K562 (cell line): ENCODE results near the gene AS3MT. TPM values are rescaled to one million over a fixed set of nuclear protein-coding genes. Genes with fewer than 3 reads are reported as not detected.

Experiments used
- ATAC-seq: fragments of 200-7000 bp; cut with Tn5 transposase; 3 replicates; pipeline ENCODE4 v1.9.1; 2020; ENCODE audit warnings: moderate library complexity
- BruUV-seq: library from RNA; stranded (reverse); fragments of 400-500 nt; replicated peaks from 2 replicates; lab custom pipeline; 2021; lab: Mats Ljungman, UMichigan
- CTCF ChIA-PET: fragments of 300-600 bp; formaldehyde crosslinking; extraction: SDS; loops from one replicate; lab custom pipeline; 2021; ENCODE audit warnings: low intra/inter-chr PET ratio; lab: Yijun Ruan, JAX
- POLR2A ChIA-PET: fragments of 300-600, 350-650 bp; sonication (Branson Sonifier 250); formaldehyde crosslinking; extraction: SDS; loops from one replicate; lab custom pipeline; 2021; ENCODE audit warnings: antibody characterized with exemption, inconsistent platforms; lab: Yijun Ruan, JAX
- DNase-seq, 4 experiments: peaks; one replicate each; pipeline versions ENCODE4 v3.0.0 to v3.0.0-alpha.2; 2011 to 2018; ENCODE audit warnings: low spot score in 3 of 4, mixed read lengths in 3 of 4; ENCODE audit errors: extremely low read depth in 1 of 4
- FAIRE-seq: peaks from 2 replicates; lab custom pipeline; 2011; peaks lifted over from hg19 to GRCh38; lab: Jason Lieb, UNC
- H2AFZ ChIP-seq: 2 replicates; pipeline ENCODE4 v1.6.0; 2011; ENCODE audit warnings: low read depth, low read length, control low read depth, inconsistent platforms
- H3K27ac ChIP-seq: fragments of 200-600 bp; 3 replicates; pipeline ENCODE4 v1.8.0; 2011; ENCODE audit warnings: low read depth, mild to moderate bottlenecking, control low read depth, inconsistent platforms, low read length, moderate library complexity, mixed read lengths; ENCODE audit errors: extremely low read depth
- H3K27me3 ChIP-seq, 2 experiments: fragments of 300-600 bp in 1 of 2; 2 replicates in 1 of 2; 3 replicates in 1 of 2; pipeline versions ENCODE4 v1.6.0 to v1.8.0; 2011; ENCODE audit warnings: inconsistent platforms in 2 of 2, low read length in 2 of 2, mild to moderate bottlenecking in 1 of 2, mixed read lengths in 1 of 2, moderate library complexity in 1 of 2; ENCODE audit not compliant: control insufficient read depth in 2 of 2, insufficient read depth in 2 of 2
- H3K36me3 ChIP-seq: fragments of 300-600 bp; 3 replicates; pipeline ENCODE4 v1.8.0; 2011; ENCODE audit warnings: mild to moderate bottlenecking, low read length, inconsistent platforms; ENCODE audit not compliant: control insufficient read depth, insufficient read depth
- H3K4me1 ChIP-seq, 2 experiments: fragments of 200-600 bp in 1 of 2; replicated peaks in 1 of 2; 2 replicates in 1 of 2; 3 replicates in 1 of 2; pipeline versions ENCODE4 v1.5.1 to v1.8.0; 2011; ENCODE audit warnings: inconsistent platforms in 2 of 2, low read length in 2 of 2, mild to moderate bottlenecking in 1 of 2, mixed read lengths in 1 of 2, moderate library complexity in 1 of 2; ENCODE audit not compliant: control insufficient read depth in 2 of 2, insufficient read depth in 2 of 2
- H3K4me2 ChIP-seq: 2 replicates; pipeline ENCODE4 v1.6.1; 2011; ENCODE audit warnings: low read length, control low read depth, inconsistent platforms, mixed read lengths; ENCODE audit not compliant: insufficient read depth
- H3K4me3 ChIP-seq: fragments of 200-600 bp; sonication (generic), shearing (Covaris generic); 2 replicates; pipeline ENCODE4 v1.5.1; 2016; ENCODE audit warnings: control low read depth, inconsistent platforms
- H3K79me2 ChIP-seq: fragments of 200-600 bp; 3 replicates; pipeline ENCODE4 v1.8.0; 2011; ENCODE audit warnings: low read length, inconsistent platforms; ENCODE audit not compliant: control insufficient read depth, insufficient read depth
- H3K9ac ChIP-seq, 2 experiments: 2 replicates each; pipeline versions ENCODE4 v1.6.0 to v1.6.1; 2011; ENCODE audit warnings: low read depth in 2 of 2, low read length in 2 of 2, control low read depth in 1 of 2, inconsistent platforms in 1 of 2, mild to moderate bottlenecking in 1 of 2, mixed read lengths in 1 of 2; ENCODE audit not compliant: insufficient read depth in 1 of 2
- H3K9me1 ChIP-seq: one replicate; pipeline ENCODE4 v1.6.0; 2011; ENCODE audit warnings: inconsistent platforms, mild to moderate bottlenecking, low read length, moderate library complexity; ENCODE audit not compliant: control insufficient read depth, insufficient read depth
- H3K9me3 ChIP-seq: replicated peaks from 2 replicates; pipeline ENCODE4 v1.5.1; 2011; ENCODE audit warnings: low read depth, low read length, inconsistent platforms; ENCODE audit not compliant: control insufficient read depth, insufficient read depth
- H4K20me1 ChIP-seq: replicated peaks from 2 replicates; pipeline ENCODE4 v1.6.1; 2011; ENCODE audit warnings: low read length, inconsistent platforms, mixed read lengths; ENCODE audit not compliant: control insufficient read depth, insufficient read depth
- ARID1B ChIP-seq: fragments of 450-650 bp; IDR thresholded peaks from 2 replicates; pipeline ENCODE4 v1.6.1; 2016; ENCODE audit warnings: antibody characterized with exemption, mild to moderate bottlenecking, inconsistent platforms
- C11orf30 ChIP-seq: fragments of 450-650 bp; IDR thresholded peaks from 2 replicates; pipeline ENCODE4 v1.6.1; 2016; ENCODE audit warnings: low read depth, mild to moderate bottlenecking
- CBFA2T2 ChIP-seq: fragments of 450-650 bp; conservative IDR thresholded peaks from 2 replicates; pipeline ENCODE4 v1.6.1; 2017; ENCODE audit warnings: mild to moderate bottlenecking
- CBFA2T3 ChIP-seq: fragments of 450-650 bp; IDR thresholded peaks from 2 replicates; pipeline ENCODE4 v1.6.1; 2017
- ETV5 ChIP-seq: sonication (generic); formaldehyde crosslinking; IDR thresholded peaks from 2 replicates; pipeline ENCODE4 v1.4.0; 2020; ENCODE audit warnings: low read depth, mild to moderate bottlenecking, missing genetic modification reagents
- FOXP4 ChIP-seq: sonication (generic); formaldehyde crosslinking; IDR thresholded peaks from 2 replicates; pipeline ENCODE4 v1.8.0; 2022; ENCODE audit warnings: mild to moderate bottlenecking, missing genetic modification reagents, borderline replicate concordance
- KDM5B ChIP-seq: fragments of 200-600 bp; sonication (generic); IDR thresholded peaks from 2 replicates; pipeline ENCODE4 v1.6.1; 2012; ENCODE audit warnings: low read depth, mild to moderate bottlenecking, moderate library complexity, low read length, control low read depth, inconsistent platforms; ENCODE audit not compliant: insufficient replicate concordance
- MAFF ChIP-seq: IDR thresholded peaks from 2 replicates; pipeline ENCODE4 v1.6.1; 2012; ENCODE audit warnings: low read length, improper control_type of control experiment
- MAFG ChIP-seq: fragments of 450-650 bp; conservative IDR thresholded peaks from 2 replicates; pipeline ENCODE4 v1.6.1; 2016; ENCODE audit warnings: missing genetic modification characterization, missing compliant biosample characterization
- MAFK ChIP-seq: IDR thresholded peaks from 2 replicates; pipeline ENCODE4 v1.6.1; 2011; ENCODE audit warnings: low read length, improper control_type of control experiment
- NFE2 ChIP-seq: IDR thresholded peaks from 2 replicates; pipeline ENCODE4 v1.6.1; 2014; ENCODE audit warnings: antibody characterized with exemption, low read depth
- NFE2L1 ChIP-seq: fragments of 450-650 bp; IDR thresholded peaks from 2 replicates; pipeline ENCODE4 v1.6.1; 2016; ENCODE audit warnings: missing genetic modification characterization, low read depth, mild to moderate bottlenecking, missing compliant biosample characterization, moderate library complexity, borderline replicate concordance
- NONO ChIP-seq, 2 experiments: fragments of 200-400 bp in 1 of 2; fragments of 450-650 bp in 1 of 2; formaldehyde crosslinking in 1 of 2; IDR thresholded peaks; 2 replicates each; pipeline ENCODE4 v1.6.1; 2017; ENCODE audit warnings: low read depth in 2 of 2, mild to moderate bottlenecking in 2 of 2, moderate library complexity in 2 of 2, low read length in 1 of 2
- NR1H2 ChIP-seq: sonication (generic); formaldehyde crosslinking; IDR thresholded peaks from 2 replicates; pipeline ENCODE4 v1.4.0; 2020; ENCODE audit warnings: mild to moderate bottlenecking, missing genetic modification reagents
- SIN3B ChIP-seq: fragments of 450-650 bp; IDR thresholded peaks from 2 replicates; pipeline ENCODE4 v1.6.1; 2017; ENCODE audit warnings: low read depth, mild to moderate bottlenecking, moderate library complexity
- TAL1 ChIP-seq: fragments of 450-650 bp; IDR thresholded peaks from 2 replicates; pipeline ENCODE4 v1.6.1; 2016; ENCODE audit warnings: mild to moderate bottlenecking
- TCF3 ChIP-seq: sonication (generic); formaldehyde crosslinking; IDR thresholded peaks from 2 replicates; pipeline ENCODE4 v1.4.0; 2020; ENCODE audit warnings: mild to moderate bottlenecking, missing genetic modification reagents
- TEAD4 ChIP-seq, 2 experiments: sonication (generic) in 1 of 2; formaldehyde crosslinking in 1 of 2; IDR thresholded peaks; 2 replicates each; pipeline versions ENCODE4 v1.6.1 to v1.8.0; 2012 to 2022; ENCODE audit warnings: borderline replicate concordance in 1 of 2, inconsistent platforms in 1 of 2, low read length in 1 of 2, mild to moderate bottlenecking in 1 of 2, missing genetic modification reagents in 1 of 2
- XRCC5 ChIP-seq: fragments of 200-400 bp; formaldehyde crosslinking; IDR thresholded peaks from 2 replicates; pipeline ENCODE4 v1.6.1; 2017; ENCODE audit warnings: low read depth, mild to moderate bottlenecking, low read length
- ZBED1 ChIP-seq: IDR thresholded peaks from 2 replicates; pipeline ENCODE4 v1.6.1; 2014
- ZNF140 ChIP-seq: fragments of 250-450 bp; sonication (Bioruptor Pico); IDR thresholded peaks from 2 replicates; pipeline ENCODE4 v1.8.0; 2021; ENCODE audit warnings: moderate library complexity, mild to moderate bottlenecking, inconsistent platforms
- ZNF316 ChIP-seq: fragments of 450-650 bp; IDR thresholded peaks from 2 replicates; pipeline ENCODE4 v1.6.1; 2016
- ZNF57 ChIP-seq: fragments of 450-650 bp; formaldehyde crosslinking; IDR thresholded peaks from 2 replicates; pipeline ENCODE4 v1.4.0; 2020; ENCODE audit warnings: mild to moderate bottlenecking, moderate library complexity
- ZZZ3 ChIP-seq: fragments of 450-650 bp; IDR thresholded peaks from 2 replicates; pipeline ENCODE4 v1.6.1; 2016; ENCODE audit warnings: antibody characterized with exemption, mild to moderate bottlenecking, moderate library complexity
- WGBS: fragments of 100-300 bp; shearing (Covaris generic); methylation state at CpG from one replicate; pipeline ENCODE4 v1.1.6; 2016; ENCODE audit warnings: low coverage, mixed read lengths; ENCODE audit not compliant: insufficient coverage; ENCODE audit errors: missing lambda C conversion rate; 5-methylcytosine and 5-hydroxymethylcytosine counted together
- in situ Hi-C: fragments of 300-500 bp; cut with MboI; formaldehyde crosslinking; loops from 4 replicates; pipeline ENCODE4 v1.15.0; 2018; ENCODE audit warnings: inconsistent platforms, mixed read lengths
- intact Hi-C: fragments of 100-400 bp; cut with micrococcal nuclease; formaldehyde crosslinking; loops from 2 replicates; pipeline ENCODE4 v1.14.2; 2022
- polyA plus RNA-seq, 8 experiments: library from polyadenylated mRNA; depleted of rRNA in 4 of 8; stranded (reverse) in 5 of 8; unstranded in 3 of 8; fragments of >200 nt; fragmentation: Nextera tagmentation in 2 of 8; fragmentation: Illumina TruSeq in 1 of 8; extraction: Ambion mirVana in 2 of 8; extraction: Trizol in 1 of 8; gene quantifications; 2 replicates each; pipeline versions ENCODE4 v1.2.1 to v1.2.3, GENCODE V29; 2011 to 2014; ENCODE audit warnings: inconsistent platforms in 1 of 8, missing spikeins in 1 of 8
- total RNA-seq, 7 experiments: library from RNA; depleted of rRNA in 6 of 7; stranded (reverse); fragments of >200 nt in 6 of 7; fragmentation: Illumina TruSeq in 2 of 7; extraction: Trizol in 2 of 7; gene quantifications; 2 replicates each; pipeline versions ENCODE4 v1.2.1 to v1.2.3, GENCODE V29; 2011 to 2021; ENCODE audit warnings: low replicate concordance in 1 of 7

AS3MT gene
- total and polyA plus RNA-seq, 9 of the 15 experiments (the other 6 are each of a cell fraction or from before 2014, with no cell fraction given), result 0.04 to 0.33 (median 0.19) TPM; not detected in 2

- Histone ChIP-seq H4K20me1 (no peaks in the 10 kb centered on the region), H3K9me3 (no peaks in the 10 kb centered on the region), H3K27ac (no peak overlapping the region), H3K4me2 (no peak overlapping the region), H3K27me3 (no peaks in the 10 kb centered on the region), H3K36me3 (peaks cover 6% of the 10 kb centered on the region; the same call in 1 of the 3 replicates), H3K4me3 (no peak overlapping the region), H3K4me1 (peaks cover 7 to 20% of the 10 kb centered on the region in 2 experiments; a peak in 3 of 5 replicates), H3K9ac (no peak overlapping the region), H2AFZ (no peak overlapping the region), H3K9me1 (no peaks in the 10 kb centered on the region), H3K79me2 (peaks cover 15% of the 10 kb centered on the region)
- ChIA-PET POLR2A (no interaction called here), CTCF (no interaction called here)
- no TSS peak for BruUV-seq
- intact Hi-C loops, result no loop called here
- FAIRE-seq (peak; percentile 69), DNase-seq (peak in 1 of 4 experiments; percentile 23), ATAC-seq (peak; percentile 8; the same call in 1 of the 3 replicates)
- WGBS, result 14% methylated on average over 3 of the region's 3 CpGs
- in situ Hi-C loops, result no loop called here
- TF ChIP-seq KDM5B (no peak), ZNF57 (no peak), FOXP4 (no peak), ETV5 (CRISPR knock-in tag) (no peak), MAFK (peak; percentile 32; the same call in 1 of the 2 replicates), MAFG (tag) (peak; percentile 69), ZZZ3 (no peak), NR1H2 (CRISPR knock-in tag) (no peak), CBFA2T2 (peak; percentile 53), MAFF (peak; percentile 40; the same call in 1 of the 2 replicates), TAL1 (peak; percentile 35; the same call in 1 of the 2 replicates), TCF3 (peak; percentile 23; the same call in 1 of the 2 replicates), NFE2 (peak; percentile 83), NONO (IDR thresholded peaks at IDR 0.05; ENCODE audit: low read depth in 2 of 2, low read length in 1 of 2) (no peak), NFE2L1 (tag) (0 out of 2 replicates have a peak, but pooled peaks have one; percentile 17), CBFA2T3 (peak; percentile 67), TEAD4 (IDR thresholded peaks at IDR 0.05; ENCODE audit: low read length) (peak; percentile 35; the same call in 1 of the 2 replicates), TEAD4 (CRISPR knock-in tag; IDR thresholded peaks at IDR 0.05; ENCODE audit: borderline replicate concordance) (no peak), ARID1B (peak; percentile 37; the same call in 1 of the 2 replicates), SIN3B (no peak), ZNF140 (CRISPR knock-in tag) (no peak), ZNF316 (peak; percentile 71; the same call in 1 of the 2 replicates), XRCC5 (no peak), C11orf30 (peak; percentile 78), ZBED1 (no peak)
Measured at GRCh38 chr10:102856758-102857424, 12.4 kb upstream of the AS3MT start.
